ENCODE measurements around the gene CALCB.

Gene CALCB

GRCh38 chr11:15074206-15075161 is 1.1 kb downstream of the CALCB start:
- in situ Hi-C loops (cut with MboI; ENCODE audit: low sequenced_read_pairs) = no loop called here

DNA sequence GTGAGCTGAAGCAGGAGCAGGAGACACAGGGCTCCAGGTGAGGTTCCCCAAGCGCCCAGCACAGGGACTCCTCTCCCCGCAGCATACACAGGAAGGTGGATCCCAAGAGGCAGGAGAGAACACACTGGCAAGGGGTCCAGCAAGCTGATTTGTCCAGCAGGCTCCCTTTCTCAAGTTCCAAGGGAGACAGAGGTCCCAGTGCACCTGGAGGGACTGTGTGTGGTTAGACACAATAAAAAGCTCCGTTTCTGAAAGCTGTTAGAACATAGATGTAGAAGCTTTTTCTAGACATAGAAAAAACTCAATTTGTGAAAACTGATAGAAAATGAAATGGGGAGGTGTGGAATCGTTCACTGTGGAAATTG is 1.8 kb downstream of the CALCB start:
- in situ Hi-C loops (cut with MboI; ENCODE audit: low sequenced_read_pairs) = no loop called here

DNA sequence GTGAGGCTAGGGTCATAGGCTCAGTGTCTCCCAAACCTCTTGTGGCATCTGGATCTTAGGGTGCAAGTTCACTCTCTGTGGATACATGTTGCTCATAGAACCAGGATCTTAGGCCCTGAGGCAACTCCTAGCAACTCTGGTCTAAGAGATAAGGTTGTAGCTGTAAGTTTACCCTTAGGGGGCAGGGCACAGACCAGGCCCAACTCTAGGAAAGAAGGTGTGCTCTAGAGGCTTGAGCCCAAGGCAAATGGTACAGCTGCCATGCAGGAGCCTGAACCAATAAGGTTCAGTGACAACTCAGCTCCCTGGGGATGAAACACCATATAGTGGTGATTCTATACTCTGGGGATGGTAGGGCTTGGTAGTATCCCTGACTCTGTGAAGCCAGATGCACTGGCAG is 17.8 kb downstream of the CALCB start:
- in situ Hi-C loops (cut with MboI; ENCODE audit: low sequenced_read_pairs) = no loop called here

- in situ Hi-C loops (cut with MboI; ENCODE audit: low sequenced_read_pairs) = no loop called here
These were observed 18.2 kb downstream of the CALCB start for GRCh38 chr11:15091625-15092024.

DNA sequence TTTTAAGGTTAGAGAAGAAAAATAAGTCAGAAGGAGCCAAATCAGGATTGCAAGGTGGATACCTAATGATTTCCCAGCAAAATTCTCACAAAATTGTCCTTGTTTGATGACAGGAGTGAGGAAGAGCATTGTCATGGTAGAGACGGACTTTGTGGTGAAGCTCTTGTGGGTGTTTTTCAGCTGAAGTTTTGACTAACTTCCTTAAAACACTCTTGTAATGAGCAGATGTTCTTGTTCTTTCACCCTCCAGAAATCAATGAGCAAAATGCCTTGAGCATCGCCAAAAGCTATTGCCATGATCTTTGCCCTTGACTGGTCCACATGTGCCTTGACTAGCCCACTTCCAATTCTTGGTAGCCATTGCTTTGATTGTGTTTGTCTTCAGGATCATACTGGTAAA is 20.0 kb downstream of the CALCB start:
- in situ Hi-C loops (cut with MboI; ENCODE audit: low sequenced_read_pairs) = no loop called here

GRCh38 chr11:15095736-15096228 is 22.4 kb downstream of the CALCB start:
- in situ Hi-C loops (cut with MboI; ENCODE audit: low sequenced_read_pairs) = no loop called here

DNA sequence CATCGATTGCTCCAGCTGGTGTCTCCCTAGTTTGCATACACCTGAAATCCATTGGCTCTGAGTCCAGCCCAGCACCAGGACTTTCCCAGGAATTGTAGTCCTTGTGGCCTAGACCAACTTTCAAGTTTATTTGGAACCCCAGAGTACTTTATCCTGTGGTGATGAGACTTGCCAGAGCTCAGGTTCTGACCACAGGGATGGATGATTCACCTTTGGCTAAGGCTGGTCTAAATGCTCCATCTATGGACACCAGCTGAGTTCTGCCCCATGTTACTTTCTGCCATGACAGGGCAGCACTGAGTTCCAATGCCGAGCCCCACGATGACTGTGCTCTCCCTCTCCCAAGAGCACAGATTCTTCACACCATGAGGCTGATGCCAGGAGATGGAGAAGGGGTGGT is 24.0 kb downstream of the CALCB start:
- in situ Hi-C loops (cut with MboI; ENCODE audit: low sequenced_read_pairs) = no loop called here

GRCh38 chr11:15099267-15099666 is 25.9 kb downstream of the CALCB start:
- in situ Hi-C loops (cut with MboI; ENCODE audit: low sequenced_read_pairs) = no loop called here

DNA sequence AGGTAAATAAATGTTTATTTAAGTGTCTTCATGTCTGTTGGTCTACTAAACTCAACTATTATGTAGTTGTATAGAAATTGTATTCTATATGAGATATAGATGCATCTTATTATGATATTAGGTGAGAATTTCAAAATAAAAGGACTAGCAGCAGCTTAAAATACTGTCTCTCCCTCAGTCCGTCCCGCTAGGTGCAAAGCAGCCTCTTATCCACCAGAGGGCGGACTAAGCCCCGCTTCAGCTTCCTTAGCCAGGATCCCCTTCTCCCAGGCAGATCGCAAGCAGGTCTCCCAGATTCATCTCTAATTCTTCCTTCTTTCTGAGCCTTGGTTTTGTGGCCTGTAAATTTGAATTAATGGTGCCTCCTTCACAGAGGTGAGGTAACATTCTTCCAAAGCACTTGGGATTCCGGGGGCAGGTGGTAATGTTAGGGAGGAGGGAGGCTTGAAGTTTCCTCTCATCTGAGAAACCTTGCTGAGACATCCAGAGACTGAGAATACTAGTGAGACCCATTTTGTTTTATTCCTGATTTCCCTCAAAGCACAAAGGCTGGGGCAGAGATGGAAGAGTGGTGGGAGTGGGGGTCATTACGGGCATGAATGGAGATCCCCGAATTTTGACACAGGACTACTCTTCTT is 27.8 kb downstream of the CALCB start:
- in situ Hi-C loops (cut with MboI; ENCODE audit: low sequenced_read_pairs) = no loop called here

DNA sequence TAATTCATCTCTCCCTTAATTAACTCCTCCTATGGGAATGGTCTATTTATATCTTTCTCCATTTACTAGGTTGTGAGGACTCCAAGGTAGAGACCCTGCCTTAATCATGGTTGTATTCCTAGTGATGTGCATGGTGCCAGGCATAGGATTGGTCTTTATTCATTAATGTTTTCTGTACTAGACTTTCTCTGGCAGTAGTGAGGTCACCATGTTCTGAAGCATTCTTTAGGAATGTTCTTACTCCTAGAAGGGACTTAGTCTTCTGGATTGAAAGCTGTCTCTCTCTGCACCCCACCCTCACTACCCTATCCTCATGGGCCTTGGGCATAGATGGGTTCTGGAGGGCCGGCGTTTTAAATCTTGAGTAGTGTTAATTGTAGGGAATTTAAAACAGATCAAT is 30.8 kb downstream of the CALCB start:
- in situ Hi-C loops (cut with MboI; ENCODE audit: low sequenced_read_pairs) = no loop called here

DNA sequence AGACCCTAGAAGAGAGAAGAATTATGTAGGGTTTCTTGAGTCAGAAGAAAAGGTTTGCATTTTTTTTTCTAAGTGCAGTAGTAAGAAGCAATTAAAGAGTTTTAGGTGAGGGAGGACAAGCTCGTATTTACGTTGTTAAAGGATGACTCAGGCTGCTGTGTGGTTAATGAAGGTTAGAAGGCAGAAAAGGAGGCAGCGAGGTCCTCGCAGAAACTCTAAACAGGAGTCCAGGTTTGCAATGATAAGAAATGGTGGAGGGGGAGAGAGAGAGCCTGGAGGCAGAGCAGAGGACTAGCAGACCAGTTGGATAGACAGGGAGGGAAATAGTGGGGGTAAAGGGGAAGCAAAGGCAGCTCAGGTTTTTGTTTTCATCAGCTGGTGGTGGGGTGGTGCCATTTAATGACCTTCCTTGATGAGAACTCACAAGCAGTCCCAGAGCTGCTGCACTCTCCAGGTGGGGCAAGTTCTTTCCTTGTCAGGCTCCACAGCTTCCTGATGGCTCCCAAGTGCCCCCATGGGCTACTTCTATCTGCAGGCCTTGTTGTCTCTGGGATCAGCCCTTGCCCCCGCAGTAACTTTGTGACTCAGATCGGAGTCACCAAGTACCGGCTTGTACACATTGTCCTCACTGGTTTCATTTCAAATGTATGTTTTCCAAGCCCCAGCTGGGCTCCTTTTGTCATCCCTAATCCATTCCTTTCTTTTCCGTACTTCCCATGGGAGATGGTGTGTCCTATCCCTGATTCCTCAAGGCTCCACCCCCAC is 33.0 kb downstream of the CALCB start:
- in situ Hi-C loops (cut with MboI; ENCODE audit: low sequenced_read_pairs) = no loop called here

DNA sequence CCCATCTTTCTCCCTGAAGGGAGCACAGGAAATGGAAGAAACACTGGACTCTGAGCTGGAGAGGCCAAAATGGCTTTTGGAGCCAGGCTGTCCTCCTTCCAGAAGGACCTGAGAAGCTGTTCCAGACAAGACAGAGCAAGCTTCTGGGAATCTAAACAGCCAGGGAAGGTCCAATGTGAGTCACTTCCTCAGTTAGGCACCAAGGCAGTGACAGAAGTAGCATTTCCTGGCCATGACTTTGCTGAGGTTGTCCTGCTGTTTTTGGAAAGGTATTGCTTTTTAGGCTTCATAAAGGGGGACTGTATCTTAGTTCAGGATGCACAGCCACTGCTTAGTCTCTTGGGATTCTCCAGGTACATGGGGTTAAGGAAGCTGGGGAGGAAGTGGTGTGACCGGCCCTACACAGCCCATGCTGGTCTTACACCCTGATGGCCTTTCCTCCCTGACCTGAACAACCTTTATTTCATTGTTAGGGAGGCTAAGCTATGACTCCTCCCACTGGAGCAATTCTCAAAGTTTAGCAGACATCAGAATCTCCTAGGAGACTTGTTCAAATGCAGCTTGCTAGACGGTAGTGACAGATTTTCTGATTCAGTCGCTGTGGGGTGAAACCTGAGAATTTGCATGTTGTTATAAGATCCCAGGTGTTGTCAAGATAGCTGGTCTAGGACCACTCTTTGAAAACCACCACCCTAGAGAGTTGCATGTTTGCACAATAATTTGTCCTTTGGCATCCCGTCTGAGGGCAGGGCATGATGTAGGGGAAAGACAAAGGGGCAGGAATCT is 34.5 kb downstream of the CALCB start:
- in situ Hi-C loops (cut with MboI; ENCODE audit: low sequenced_read_pairs) = no loop called here

DNA sequence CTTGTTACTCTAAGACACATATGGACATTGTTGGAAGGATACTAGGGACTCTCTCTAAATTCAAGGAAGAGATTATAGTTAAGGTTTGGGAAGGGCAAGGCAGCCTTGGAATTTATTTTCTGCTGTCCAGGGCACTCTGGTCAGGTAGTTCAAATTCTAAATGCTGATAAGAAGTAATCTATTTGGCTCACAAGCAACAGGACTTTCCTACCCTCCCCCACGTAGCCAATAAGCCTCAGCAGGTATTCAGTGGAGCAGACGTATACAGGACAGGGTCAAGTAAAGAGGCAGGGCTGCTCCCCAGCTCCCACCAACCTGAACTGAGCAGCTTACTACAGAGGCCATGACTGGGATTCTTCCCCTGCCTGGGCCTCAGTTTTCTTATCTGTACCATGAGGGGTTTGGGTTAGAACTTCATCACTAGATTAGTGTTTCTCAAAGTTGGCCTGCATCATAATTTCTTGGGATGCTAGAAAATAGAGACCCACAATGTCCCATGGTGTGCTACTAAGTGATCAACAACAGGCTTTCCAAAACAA is 35.3 kb downstream of the CALCB start:
- in situ Hi-C loops (cut with MboI; ENCODE audit: low sequenced_read_pairs) = no loop called here

- in situ Hi-C loops (cut with MboI; ENCODE audit: low sequenced_read_pairs) = no loop called here
These were observed 36.2 kb downstream of the CALCB start for GRCh38 chr11:15109602-15110001.

DNA sequence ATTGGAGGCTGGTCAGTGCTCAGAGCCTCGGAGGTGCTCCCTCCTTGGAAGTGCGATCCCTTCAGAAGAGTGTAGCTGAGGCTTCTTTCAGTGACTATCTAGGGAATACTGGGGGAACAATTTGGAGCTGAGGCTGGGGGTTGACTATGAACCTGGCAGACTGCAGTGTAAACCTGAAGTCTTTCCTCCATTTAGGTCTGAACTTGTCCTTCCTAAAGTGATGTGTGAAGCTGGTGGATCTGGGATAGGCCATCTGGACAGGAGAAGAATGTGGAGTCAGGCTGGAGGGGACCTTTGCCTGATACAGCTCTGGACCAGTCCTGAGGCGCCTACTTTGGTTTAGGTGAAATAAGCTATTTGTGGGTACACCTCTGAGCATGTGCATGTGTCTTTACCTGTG is 37.8 kb downstream of the CALCB start:
- in situ Hi-C loops (cut with MboI; ENCODE audit: low sequenced_read_pairs) = no loop called here

DNA sequence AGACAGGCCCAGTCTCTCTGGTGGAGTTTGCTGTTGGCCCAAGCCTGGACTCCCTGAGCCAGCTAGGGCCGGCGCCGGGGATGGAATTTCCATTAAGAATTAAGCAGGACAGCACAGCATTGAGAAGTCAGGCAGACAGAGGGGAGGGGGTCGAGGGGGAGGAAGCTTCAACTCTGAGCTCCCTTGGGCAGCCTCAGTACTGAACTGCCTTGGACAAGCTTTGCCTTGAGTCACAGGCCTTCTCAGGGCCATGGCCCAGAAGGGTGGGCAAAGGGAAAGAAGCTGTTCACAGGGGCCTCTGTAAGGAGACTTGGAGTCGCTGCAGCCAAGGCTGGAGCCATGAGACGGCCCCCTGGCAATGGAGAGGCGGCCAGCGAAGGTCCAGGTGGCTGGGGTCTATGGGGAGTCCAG is 38.7 kb downstream of the CALCB start:
- in situ Hi-C loops (cut with MboI; ENCODE audit: low sequenced_read_pairs) = no loop called here

DNA sequence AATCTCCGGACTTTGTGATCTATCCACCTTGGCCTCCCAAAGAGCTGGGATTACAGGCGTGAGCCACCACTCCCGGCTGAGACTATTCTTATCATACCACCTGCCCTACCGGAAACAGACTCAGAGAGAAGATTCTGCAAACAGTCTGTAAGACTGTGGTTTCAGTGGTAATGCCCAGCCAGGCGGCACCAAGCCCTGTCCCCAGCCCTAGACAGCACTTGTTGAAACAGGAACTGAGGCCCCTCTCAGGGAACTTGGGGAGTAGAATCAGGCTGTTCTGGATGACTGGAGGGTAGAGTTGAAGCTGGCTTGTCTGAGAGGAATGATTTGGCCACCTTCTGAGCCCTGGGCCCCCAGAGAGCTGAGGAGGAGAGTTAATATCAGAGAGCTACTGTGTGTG is 40.0 kb downstream of the CALCB start:
- in situ Hi-C loops (cut with MboI; ENCODE audit: low sequenced_read_pairs) = no loop called here

DNA sequence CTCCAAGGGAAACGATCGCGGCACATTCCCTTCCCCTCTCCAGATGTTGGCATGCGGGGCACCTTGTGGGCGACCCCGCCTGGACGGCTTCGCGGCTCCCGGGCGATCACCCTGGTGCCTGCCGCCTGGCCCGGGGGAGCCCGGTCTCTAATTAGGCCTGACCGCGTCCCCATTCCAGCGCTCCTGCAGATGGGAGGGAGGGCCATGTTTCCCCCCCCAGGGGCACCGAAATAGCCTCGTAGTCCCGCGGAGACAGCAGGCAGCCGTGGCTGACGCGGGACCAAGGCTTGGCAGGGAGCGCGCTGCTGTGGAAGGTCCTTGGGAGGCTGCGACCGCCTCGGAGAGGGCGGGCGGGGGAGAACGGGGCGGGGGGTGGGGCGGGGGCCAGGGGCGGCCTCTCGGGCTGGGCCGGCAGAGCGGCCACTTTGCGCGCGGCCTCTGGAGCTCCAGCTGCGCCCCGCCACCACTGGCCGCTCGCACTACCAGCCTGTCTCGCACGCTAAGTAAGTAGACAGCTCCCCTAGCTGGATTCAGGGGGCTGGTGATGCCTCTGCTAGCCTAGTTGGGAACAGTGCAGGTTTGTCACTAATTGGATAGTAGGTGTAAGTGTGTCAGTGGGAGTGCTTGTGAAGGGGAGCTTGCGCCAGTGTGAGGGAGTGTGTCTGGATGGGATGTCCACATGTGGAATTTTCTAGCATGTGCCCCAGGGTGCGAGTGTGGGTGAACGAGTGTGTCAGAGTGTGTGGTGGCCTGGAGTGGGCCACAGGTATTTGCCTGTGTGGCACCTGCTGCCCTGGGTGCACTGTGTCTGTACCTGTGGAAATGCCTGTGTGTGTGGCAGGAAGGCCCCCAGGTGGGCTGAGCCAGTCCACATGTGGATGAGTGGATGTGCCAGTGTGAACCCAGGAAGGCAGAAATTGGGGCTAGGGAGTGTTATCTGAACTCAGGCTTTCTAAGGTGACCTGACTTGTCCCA is 41.4 kb downstream of the CALCB start, which contains the start of gene INSC:
TSS of gene INSC (plus strand) at position 423 of the 975 bp plus-strand sequence. CDS start 34,252 bp downstream, outside the sequence.
- in situ Hi-C loops (cut with MboI; ENCODE audit: low sequenced_read_pairs) = no loop called here

- in situ Hi-C loops (cut with MboI; ENCODE audit: low sequenced_read_pairs) = no loop called here
These were observed 42.3 kb downstream of the CALCB start for GRCh38 chr11:15115686-15116085.

All from HL-60/S4 (cell line).